Neural cell (in vitro differentiated cells): ENCODE data around the gene ABCB6. TPM values are rescaled to one million over a fixed set of nuclear protein-coding genes. Genes with fewer than 3 reads are reported as not detected.

Experiments
- H2AFZ ChIP-seq: fragments of 200-600, 300-800 bp; sonication (generic), shearing (Covaris generic); 2 replicates; pipeline ENCODE4 v1.6.0; 2014; ENCODE audit warnings: low read depth, mild to moderate bottlenecking, antibody characterized with exemption, low read length, moderate library complexity
- H3F3A ChIP-seq: fragments of 200-600 bp; shearing (Covaris generic); 2 replicates; pipeline ENCODE4 v1.6.1; 2016; ENCODE audit warnings: mild to moderate bottlenecking, moderate library complexity, mixed read lengths, antibody characterized with exemption, low read length; ENCODE audit not compliant: insufficient read depth, poor library complexity, severe bottlenecking
- H3K27ac ChIP-seq: fragments of 200-600, 300-800 bp; sonication (generic), shearing (Covaris generic); 2 replicates; pipeline ENCODE4 v1.5.1; 2014; ENCODE audit warnings: mild to moderate bottlenecking, low read length, moderate library complexity
- H3K27me3 ChIP-seq: fragments of 300-800, 200-600 bp; sonication (generic), shearing (Covaris generic); 2 replicates; pipeline ENCODE4 v1.6.0; 2014; ENCODE audit warnings: mild to moderate bottlenecking, low read depth, low read length, moderate library complexity; ENCODE audit not compliant: insufficient read depth
- H3K36me3 ChIP-seq: fragments of 300-800, 200-600 bp; sonication (generic), shearing (Covaris generic); 2 replicates; pipeline ENCODE4 v1.5.1; 2014; ENCODE audit warnings: mild to moderate bottlenecking, antibody characterized with exemption, low read length, moderate library complexity; ENCODE audit not compliant: insufficient read depth
- H3K4me2 ChIP-seq: fragments of 300-800, 200-600 bp; sonication (generic), shearing (Covaris generic); 2 replicates; pipeline ENCODE4 v1.6.0; 2014; ENCODE audit warnings: mild to moderate bottlenecking, low read length
- H3K4me3 ChIP-seq: fragments of 300-800, 200-600 bp; sonication (generic), shearing (Covaris generic); 2 replicates; pipeline ENCODE4 v1.5.1; 2014; ENCODE audit warnings: mild to moderate bottlenecking, low read length, moderate library complexity
- H3K79me2 ChIP-seq: fragments of 200-600 bp; shearing (Covaris generic); replicated peaks from 2 replicates; pipeline ENCODE4 v1.6.0; 2014; ENCODE audit warnings: mild to moderate bottlenecking, low read length, moderate library complexity; ENCODE audit not compliant: insufficient read depth
- H3K9ac ChIP-seq: fragments of 300-800, 200-600 bp; sonication (generic), shearing (Covaris generic); 2 replicates; pipeline ENCODE4 v1.6.1; 2016; ENCODE audit warnings: mild to moderate bottlenecking, low read length, mixed read lengths
- H3K9me2 ChIP-seq: fragments of 200-600 bp; shearing (Covaris generic); 2 replicates; pipeline ENCODE4 v1.6.1; 2016; ENCODE audit warnings: mild to moderate bottlenecking, low read length, mixed read lengths; ENCODE audit not compliant: insufficient read depth
- H3K9me3 ChIP-seq: fragments of 200-600, 300-800 bp; sonication (generic), shearing (Covaris generic); 2 replicates; pipeline ENCODE4 v1.6.1; 2016; ENCODE audit warnings: mild to moderate bottlenecking, mixed run types, low read length, moderate library complexity, mixed read lengths
- H4K20me1 ChIP-seq: fragments of 200-600 bp; shearing (Covaris generic); 2 replicates; pipeline ENCODE4 v1.6.1; 2016; ENCODE audit warnings: mild to moderate bottlenecking, mixed run types; ENCODE audit not compliant: insufficient read depth
- EP300 ChIP-seq: fragments of 450-650 bp; conservative IDR thresholded peaks from 2 replicates; pipeline ENCODE4 v1.6.1; 2014; ENCODE audit warnings: antibody characterized with exemption, mild to moderate bottlenecking, moderate library complexity; ENCODE audit not compliant: poor library complexity, severe bottlenecking
- EZH2 ChIP-seq: fragments of 200-600, 300-800 bp; shearing (Covaris generic), sonication (generic); IDR thresholded peaks from 2 replicates; pipeline ENCODE4 v1.6.1; 2014; ENCODE audit warnings: antibody characterized with exemption, low read length, borderline replicate concordance, mild to moderate bottlenecking; ENCODE audit not compliant: insufficient read depth, poor library complexity, severe bottlenecking
- MXI1 ChIP-seq: fragments of 450-650 bp; conservative IDR thresholded peaks from 2 replicates; pipeline ENCODE4 v1.6.1; 2014; ENCODE audit warnings: antibody characterized with exemption, mild to moderate bottlenecking; ENCODE audit not compliant: poor library complexity, severe bottlenecking
- POLR2AphosphoS5 ChIP-seq: IDR thresholded peaks from 2 replicates; pipeline ENCODE4 v1.6.1; 2012
- RAD21 ChIP-seq: fragments of 450-650 bp; conservative IDR thresholded peaks from 2 replicates; pipeline ENCODE4 v1.6.1; 2014; ENCODE audit warnings: antibody characterized with exemption, mild to moderate bottlenecking, moderate library complexity
- SMC3 ChIP-seq: fragments of 450-650 bp; conservative IDR thresholded peaks from 2 replicates; pipeline ENCODE4 v1.6.1; 2014; ENCODE audit warnings: antibody characterized with exemption, mild to moderate bottlenecking, moderate library complexity; ENCODE audit not compliant: poor library complexity
- TAF1 ChIP-seq: IDR thresholded peaks from 2 replicates; pipeline ENCODE4 v1.6.1; 2012; ENCODE audit warnings: low read depth
- polyA plus RNA-seq: library from polyadenylated mRNA; depleted of rRNA; stranded (reverse); fragments of >200 nt; gene quantifications from 2 replicates; pipeline ENCODE4 v1.2.3, GENCODE V29; 2014
- TF ChIP-seq, protein P1 (sequence below): fragments of 450-650 bp; IDR thresholded peaks from 2 replicates; pipeline ENCODE4 v1.5.1; 2014; ENCODE audit warnings: antibody characterized with exemption, mild to moderate bottlenecking, moderate library complexity; ENCODE audit not compliant: poor library complexity, severe bottlenecking
- TF ChIP-seq, protein P2 (sequence below): IDR thresholded peaks from 2 replicates; pipeline ENCODE4 v1.6.1; 2012; ENCODE audit warnings: borderline replicate concordance

Gene ABCB6
- polyA plus RNA-seq, 1 donor from 2014 or later, result 28.1 TPM

DNA sequence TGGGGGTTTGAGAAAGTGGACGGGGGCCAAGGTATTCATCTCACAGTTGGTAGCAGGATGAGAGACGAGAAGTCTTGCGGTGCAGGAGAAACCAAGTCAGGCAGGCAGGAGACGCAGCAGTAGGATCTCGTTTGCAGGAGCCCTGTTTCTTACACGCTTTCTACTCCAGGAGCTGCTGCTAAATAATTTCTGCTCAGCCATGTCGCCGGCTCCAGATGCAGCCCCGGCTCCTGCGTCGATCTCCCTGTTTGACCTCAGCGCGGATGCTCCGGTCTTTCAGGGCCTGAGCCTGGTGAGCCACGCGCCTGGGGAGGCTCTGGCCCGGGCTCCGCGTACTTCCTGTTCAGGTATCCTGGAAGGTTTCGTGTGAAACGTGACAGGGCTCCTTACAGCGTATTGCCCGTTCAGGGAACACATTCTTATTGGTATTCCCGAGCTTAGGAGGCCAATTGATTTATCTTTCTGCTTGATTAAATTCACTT lies 11.3 kb upstream of the ABCB6 start:
- TF ChIP-seq RAD21 (peak; percentile 48), SMC3 (no peak), MXI1 (peak; percentile 87)

DNA sequence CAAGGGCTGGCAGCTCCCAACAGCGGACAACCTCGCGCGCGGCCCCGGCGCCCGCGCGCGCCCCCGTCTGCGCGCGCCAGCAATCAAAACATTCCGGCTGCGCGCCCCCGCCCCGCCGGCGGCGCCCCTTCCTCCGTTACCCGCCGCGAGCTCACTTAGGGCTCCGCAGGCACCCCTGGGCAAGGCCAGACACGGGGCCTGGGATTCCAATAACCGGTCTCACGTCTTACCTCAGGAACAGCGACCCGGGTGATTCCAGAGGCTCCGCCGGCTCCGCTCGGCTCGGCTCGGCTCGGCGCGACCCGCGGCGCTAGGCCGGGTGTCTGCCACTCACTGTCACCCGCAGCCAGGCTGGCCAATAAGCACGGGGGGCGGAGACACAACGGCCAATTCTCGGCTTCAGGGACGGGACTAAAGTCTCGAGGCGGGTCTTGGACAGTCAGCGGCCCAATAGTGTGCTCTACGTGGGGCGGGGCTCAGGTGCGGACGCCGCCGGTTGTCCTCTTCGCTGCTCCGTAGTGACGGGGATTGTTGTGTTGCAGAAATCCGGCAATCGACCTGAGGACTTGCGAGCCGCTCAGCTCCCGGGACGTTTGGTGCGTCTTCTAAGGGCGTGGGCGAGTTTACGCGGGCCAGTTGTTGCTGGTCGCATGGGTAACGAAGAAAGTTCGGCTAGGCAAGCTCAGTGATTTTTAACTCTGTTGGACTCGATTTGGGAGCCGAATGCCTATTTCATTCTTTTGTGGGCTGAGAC lies 10.7 kb upstream of the ABCB6 start, which contains the start of the genes ANKZF1 and ATG9A:
ANKZF1 (plus strand) TSS at position 502 of the 754 bp plus-strand sequence. CDS start 452 bp downstream, outside the sequence.
ATG9A (minus strand) TSS at position 332 of the 754 bp plus-strand sequence. CDS start 1,612 bp downstream, outside the sequence.
- Histone ChIP-seq H2AFZ (peak within 1 kb of the TSS; percentile 41), H3K9me2 (no peaks in the 10 kb centered on the region), H3K9ac (peak within 1 kb of the TSS; percentile 93), H3F3A (peaks cover 6% of the 10 kb centered on the region), H3K4me2 (peak within 1 kb of the TSS; percentile 95), H3K27ac (peak within 1 kb of the TSS; percentile 96), H3K4me3 (peak within 1 kb of the TSS; percentile 78), H3K9me3 (no peaks in the 10 kb centered on the region), H3K79me2 (peaks cover 17% of the 10 kb centered on the region), H3K27me3 (no peaks in the 10 kb centered on the region), H3K36me3 (no peaks in the 10 kb centered on the region), H4K20me1 (no peaks in the 10 kb centered on the region)
- TF ChIP-seq EP300, result peak; percentile 74
- TF ChIP-seq, protein P1, sequence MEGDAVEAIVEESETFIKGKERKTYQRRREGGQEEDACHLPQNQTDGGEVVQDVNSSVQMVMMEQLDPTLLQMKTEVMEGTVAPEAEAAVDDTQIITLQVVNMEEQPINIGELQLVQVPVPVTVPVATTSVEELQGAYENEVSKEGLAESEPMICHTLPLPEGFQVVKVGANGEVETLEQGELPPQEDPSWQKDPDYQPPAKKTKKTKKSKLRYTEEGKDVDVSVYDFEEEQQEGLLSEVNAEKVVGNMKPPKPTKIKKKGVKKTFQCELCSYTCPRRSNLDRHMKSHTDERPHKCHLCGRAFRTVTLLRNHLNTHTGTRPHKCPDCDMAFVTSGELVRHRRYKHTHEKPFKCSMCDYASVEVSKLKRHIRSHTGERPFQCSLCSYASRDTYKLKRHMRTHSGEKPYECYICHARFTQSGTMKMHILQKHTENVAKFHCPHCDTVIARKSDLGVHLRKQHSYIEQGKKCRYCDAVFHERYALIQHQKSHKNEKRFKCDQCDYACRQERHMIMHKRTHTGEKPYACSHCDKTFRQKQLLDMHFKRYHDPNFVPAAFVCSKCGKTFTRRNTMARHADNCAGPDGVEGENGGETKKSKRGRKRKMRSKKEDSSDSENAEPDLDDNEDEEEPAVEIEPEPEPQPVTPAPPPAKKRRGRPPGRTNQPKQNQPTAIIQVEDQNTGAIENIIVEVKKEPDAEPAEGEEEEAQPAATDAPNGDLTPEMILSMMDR, result peak; percentile 40
- TF ChIP-seq RAD21, result peak; percentile 26
- TF ChIP-seq POLR2AphosphoS5, result peak; percentile 86
- no peak for TF ChIP-seq EZH2
- TF ChIP-seq TAF1, result peak; percentile 57
- peak; percentile 45 for TF ChIP-seq SMC3
- TF ChIP-seq, protein P2, sequence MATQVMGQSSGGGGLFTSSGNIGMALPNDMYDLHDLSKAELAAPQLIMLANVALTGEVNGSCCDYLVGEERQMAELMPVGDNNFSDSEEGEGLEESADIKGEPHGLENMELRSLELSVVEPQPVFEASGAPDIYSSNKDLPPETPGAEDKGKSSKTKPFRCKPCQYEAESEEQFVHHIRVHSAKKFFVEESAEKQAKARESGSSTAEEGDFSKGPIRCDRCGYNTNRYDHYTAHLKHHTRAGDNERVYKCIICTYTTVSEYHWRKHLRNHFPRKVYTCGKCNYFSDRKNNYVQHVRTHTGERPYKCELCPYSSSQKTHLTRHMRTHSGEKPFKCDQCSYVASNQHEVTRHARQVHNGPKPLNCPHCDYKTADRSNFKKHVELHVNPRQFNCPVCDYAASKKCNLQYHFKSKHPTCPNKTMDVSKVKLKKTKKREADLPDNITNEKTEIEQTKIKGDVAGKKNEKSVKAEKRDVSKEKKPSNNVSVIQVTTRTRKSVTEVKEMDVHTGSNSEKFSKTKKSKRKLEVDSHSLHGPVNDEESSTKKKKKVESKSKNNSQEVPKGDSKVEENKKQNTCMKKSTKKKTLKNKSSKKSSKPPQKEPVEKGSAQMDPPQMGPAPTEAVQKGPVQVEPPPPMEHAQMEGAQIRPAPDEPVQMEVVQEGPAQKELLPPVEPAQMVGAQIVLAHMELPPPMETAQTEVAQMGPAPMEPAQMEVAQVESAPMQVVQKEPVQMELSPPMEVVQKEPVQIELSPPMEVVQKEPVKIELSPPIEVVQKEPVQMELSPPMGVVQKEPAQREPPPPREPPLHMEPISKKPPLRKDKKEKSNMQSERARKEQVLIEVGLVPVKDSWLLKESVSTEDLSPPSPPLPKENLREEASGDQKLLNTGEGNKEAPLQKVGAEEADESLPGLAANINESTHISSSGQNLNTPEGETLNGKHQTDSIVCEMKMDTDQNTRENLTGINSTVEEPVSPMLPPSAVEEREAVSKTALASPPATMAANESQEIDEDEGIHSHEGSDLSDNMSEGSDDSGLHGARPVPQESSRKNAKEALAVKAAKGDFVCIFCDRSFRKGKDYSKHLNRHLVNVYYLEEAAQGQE, result no peak

More for the DNA sequence above, 11.3 kb upstream of the ABCB6 start:
- peak overlapping the region; percentile 78 for H3K4me3 ChIP-seq
- H2AFZ ChIP-seq, result no peak overlapping the region
- no peaks in the 10 kb centered on the region for H4K20me1 ChIP-seq
- no peaks in the 10 kb centered on the region for H3K9me3 ChIP-seq
- H3F3A ChIP-seq, result peaks cover 6% of the 10 kb centered on the region
- peaks cover 17% of the 10 kb centered on the region for H3K79me2 ChIP-seq
- H3K27ac ChIP-seq, result peak overlapping the region; percentile 96
- H3K27me3 ChIP-seq, result no peaks in the 10 kb centered on the region
- H3K36me3 ChIP-seq, result no peaks in the 10 kb centered on the region
- H3K4me2 ChIP-seq, result peak overlapping the region; percentile 76
- H3K9me2 ChIP-seq, result no peaks in the 10 kb centered on the region
- peak overlapping the region; percentile 74 for H3K9ac ChIP-seq
